Neural cell (in vitro differentiated cells): Measurements from ENCODE around the gene DPH6. TPM values are rescaled to one million over a fixed set of nuclear protein-coding genes. Genes with fewer than 3 reads are reported as not detected.

Source experiments
- H2AFZ ChIP-seq: fragments of 200-600, 300-800 bp; sonication (generic), shearing (Covaris generic); 2 replicates; pipeline ENCODE4 v1.6.0; 2014; ENCODE audit warnings: low read depth, mild to moderate bottlenecking, antibody characterized with exemption, low read length, moderate library complexity
- H3F3A ChIP-seq: fragments of 200-600 bp; shearing (Covaris generic); 2 replicates; pipeline ENCODE4 v1.6.1; 2016; ENCODE audit warnings: mild to moderate bottlenecking, moderate library complexity, mixed read lengths, antibody characterized with exemption, low read length; ENCODE audit not compliant: insufficient read depth, poor library complexity, severe bottlenecking
- H3K27ac ChIP-seq: fragments of 200-600, 300-800 bp; sonication (generic), shearing (Covaris generic); 2 replicates; pipeline ENCODE4 v1.5.1; 2014; ENCODE audit warnings: mild to moderate bottlenecking, low read length, moderate library complexity
- H3K27me3 ChIP-seq: fragments of 300-800, 200-600 bp; sonication (generic), shearing (Covaris generic); 2 replicates; pipeline ENCODE4 v1.6.0; 2014; ENCODE audit warnings: mild to moderate bottlenecking, low read depth, low read length, moderate library complexity; ENCODE audit not compliant: insufficient read depth
- H3K36me3 ChIP-seq: fragments of 300-800, 200-600 bp; sonication (generic), shearing (Covaris generic); 2 replicates; pipeline ENCODE4 v1.5.1; 2014; ENCODE audit warnings: mild to moderate bottlenecking, antibody characterized with exemption, low read length, moderate library complexity; ENCODE audit not compliant: insufficient read depth
- H3K4me2 ChIP-seq: fragments of 300-800, 200-600 bp; sonication (generic), shearing (Covaris generic); 2 replicates; pipeline ENCODE4 v1.6.0; 2014; ENCODE audit warnings: mild to moderate bottlenecking, low read length
- H3K4me3 ChIP-seq: fragments of 300-800, 200-600 bp; sonication (generic), shearing (Covaris generic); 2 replicates; pipeline ENCODE4 v1.5.1; 2014; ENCODE audit warnings: mild to moderate bottlenecking, low read length, moderate library complexity
- H3K79me2 ChIP-seq: fragments of 200-600 bp; shearing (Covaris generic); replicated peaks from 2 replicates; pipeline ENCODE4 v1.6.0; 2014; ENCODE audit warnings: mild to moderate bottlenecking, low read length, moderate library complexity; ENCODE audit not compliant: insufficient read depth
- H3K9ac ChIP-seq: fragments of 300-800, 200-600 bp; sonication (generic), shearing (Covaris generic); 2 replicates; pipeline ENCODE4 v1.6.1; 2016; ENCODE audit warnings: mild to moderate bottlenecking, low read length, mixed read lengths
- H3K9me2 ChIP-seq: fragments of 200-600 bp; shearing (Covaris generic); 2 replicates; pipeline ENCODE4 v1.6.1; 2016; ENCODE audit warnings: mild to moderate bottlenecking, low read length, mixed read lengths; ENCODE audit not compliant: insufficient read depth
- H3K9me3 ChIP-seq: fragments of 200-600, 300-800 bp; sonication (generic), shearing (Covaris generic); 2 replicates; pipeline ENCODE4 v1.6.1; 2016; ENCODE audit warnings: mild to moderate bottlenecking, mixed run types, low read length, moderate library complexity, mixed read lengths
- H4K20me1 ChIP-seq: fragments of 200-600 bp; shearing (Covaris generic); 2 replicates; pipeline ENCODE4 v1.6.1; 2016; ENCODE audit warnings: mild to moderate bottlenecking, mixed run types; ENCODE audit not compliant: insufficient read depth
- EP300 ChIP-seq: fragments of 450-650 bp; conservative IDR thresholded peaks from 2 replicates; pipeline ENCODE4 v1.6.1; 2014; ENCODE audit warnings: antibody characterized with exemption, mild to moderate bottlenecking, moderate library complexity; ENCODE audit not compliant: poor library complexity, severe bottlenecking
- EZH2 ChIP-seq: fragments of 200-600, 300-800 bp; shearing (Covaris generic), sonication (generic); IDR thresholded peaks from 2 replicates; pipeline ENCODE4 v1.6.1; 2014; ENCODE audit warnings: antibody characterized with exemption, low read length, borderline replicate concordance, mild to moderate bottlenecking; ENCODE audit not compliant: insufficient read depth, poor library complexity, severe bottlenecking
- MXI1 ChIP-seq: fragments of 450-650 bp; conservative IDR thresholded peaks from 2 replicates; pipeline ENCODE4 v1.6.1; 2014; ENCODE audit warnings: antibody characterized with exemption, mild to moderate bottlenecking; ENCODE audit not compliant: poor library complexity, severe bottlenecking
- POLR2AphosphoS5 ChIP-seq: IDR thresholded peaks from 2 replicates; pipeline ENCODE4 v1.6.1; 2012
- RAD21 ChIP-seq: fragments of 450-650 bp; conservative IDR thresholded peaks from 2 replicates; pipeline ENCODE4 v1.6.1; 2014; ENCODE audit warnings: antibody characterized with exemption, mild to moderate bottlenecking, moderate library complexity
- SMC3 ChIP-seq: fragments of 450-650 bp; conservative IDR thresholded peaks from 2 replicates; pipeline ENCODE4 v1.6.1; 2014; ENCODE audit warnings: antibody characterized with exemption, mild to moderate bottlenecking, moderate library complexity; ENCODE audit not compliant: poor library complexity
- TAF1 ChIP-seq: IDR thresholded peaks from 2 replicates; pipeline ENCODE4 v1.6.1; 2012; ENCODE audit warnings: low read depth
- polyA plus RNA-seq: library from polyadenylated mRNA; depleted of rRNA; stranded (reverse); fragments of >200 nt; gene quantifications from 2 replicates; pipeline ENCODE4 v1.2.3, GENCODE V29; 2014
- TF ChIP-seq, protein P1 (sequence below): fragments of 450-650 bp; IDR thresholded peaks from 2 replicates; pipeline ENCODE4 v1.5.1; 2014; ENCODE audit warnings: antibody characterized with exemption, mild to moderate bottlenecking, moderate library complexity; ENCODE audit not compliant: poor library complexity, severe bottlenecking
- TF ChIP-seq, protein P2 (sequence below): IDR thresholded peaks from 2 replicates; pipeline ENCODE4 v1.6.1; 2012; ENCODE audit warnings: borderline replicate concordance

Gene DPH6
- polyA plus RNA-seq, 1 donor from 2014 or later, result 6.9 TPM

DNA sequence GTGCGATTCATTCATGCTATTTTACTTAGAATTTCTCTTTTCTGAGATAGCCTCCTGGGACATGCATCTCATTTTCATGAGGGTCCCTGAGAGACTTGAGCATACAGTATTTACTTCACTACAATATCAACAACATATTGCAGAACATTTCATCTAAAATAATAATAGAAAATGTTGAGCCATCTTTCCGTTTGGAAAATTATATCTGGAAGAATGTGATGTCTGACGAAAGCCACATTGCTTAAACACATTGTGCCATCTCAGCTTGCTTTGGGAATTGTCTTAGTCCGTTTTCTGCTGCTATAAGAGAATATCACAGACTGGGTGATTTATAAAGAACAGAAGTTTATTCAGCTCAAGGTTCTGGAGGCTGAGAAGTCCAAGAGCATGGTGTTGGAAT lies 55.5 kb downstream of the DPH6 start:
- Histone ChIP-seq H3K27me3 (no peaks in the 10 kb centered on the region), H3K9me3 (no peaks in the 10 kb centered on the region), H3F3A (no peaks in the 10 kb centered on the region), H3K79me2 (no peaks in the 10 kb centered on the region), H3K36me3 (no peaks in the 10 kb centered on the region), H3K4me3 (no peak overlapping the region), H3K9ac (no peak overlapping the region), H4K20me1 (no peaks in the 10 kb centered on the region), H2AFZ (no peak overlapping the region), H3K4me2 (no peak overlapping the region), H3K9me2 (no peaks in the 10 kb centered on the region), H3K27ac (no peak overlapping the region)
- no peak for TF ChIP-seq TAF1
- TF ChIP-seq MXI1, result no peak
- no peak for TF ChIP-seq EP300

DNA sequence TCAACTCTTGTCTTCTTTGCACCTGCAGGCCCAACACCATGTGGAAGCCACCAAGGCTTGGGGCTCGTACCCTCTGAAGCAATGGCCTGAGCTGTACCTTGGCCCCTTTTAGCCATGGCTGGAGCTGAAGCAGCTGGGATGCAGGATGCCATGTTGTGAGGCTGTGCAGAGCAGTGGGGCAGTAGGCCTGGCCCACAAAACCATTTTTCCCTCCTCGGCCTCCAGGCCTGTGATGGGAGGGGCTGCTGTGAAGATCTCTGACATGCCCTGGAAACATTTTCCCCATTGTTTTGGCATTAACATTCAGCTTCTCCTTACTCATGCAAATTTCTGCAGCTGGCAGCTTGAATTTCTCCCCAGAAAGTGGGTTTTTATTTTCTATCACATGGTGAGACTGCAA lies 58.5 kb downstream of the DPH6 start:
- Histone ChIP-seq H3K79me2 (no peaks in the 10 kb centered on the region), H3K9me2 (no peaks in the 10 kb centered on the region), H3K36me3 (no peaks in the 10 kb centered on the region), H2AFZ (no peak overlapping the region), H4K20me1 (no peaks in the 10 kb centered on the region), H3F3A (no peaks in the 10 kb centered on the region), H3K9me3 (peaks cover 5% of the 10 kb centered on the region), H3K27me3 (no peaks in the 10 kb centered on the region), H3K9ac (no peak overlapping the region), H3K4me2 (no peak overlapping the region), H3K27ac (no peak overlapping the region), H3K4me3 (no peak overlapping the region)
- no peak for TF ChIP-seq RAD21
- no peak for TF ChIP-seq EZH2
- TF ChIP-seq EP300, result no peak
- TF ChIP-seq TAF1, result no peak
- TF ChIP-seq SMC3, result no peak
- no peak for TF ChIP-seq MXI1
- TF ChIP-seq, protein P1, sequence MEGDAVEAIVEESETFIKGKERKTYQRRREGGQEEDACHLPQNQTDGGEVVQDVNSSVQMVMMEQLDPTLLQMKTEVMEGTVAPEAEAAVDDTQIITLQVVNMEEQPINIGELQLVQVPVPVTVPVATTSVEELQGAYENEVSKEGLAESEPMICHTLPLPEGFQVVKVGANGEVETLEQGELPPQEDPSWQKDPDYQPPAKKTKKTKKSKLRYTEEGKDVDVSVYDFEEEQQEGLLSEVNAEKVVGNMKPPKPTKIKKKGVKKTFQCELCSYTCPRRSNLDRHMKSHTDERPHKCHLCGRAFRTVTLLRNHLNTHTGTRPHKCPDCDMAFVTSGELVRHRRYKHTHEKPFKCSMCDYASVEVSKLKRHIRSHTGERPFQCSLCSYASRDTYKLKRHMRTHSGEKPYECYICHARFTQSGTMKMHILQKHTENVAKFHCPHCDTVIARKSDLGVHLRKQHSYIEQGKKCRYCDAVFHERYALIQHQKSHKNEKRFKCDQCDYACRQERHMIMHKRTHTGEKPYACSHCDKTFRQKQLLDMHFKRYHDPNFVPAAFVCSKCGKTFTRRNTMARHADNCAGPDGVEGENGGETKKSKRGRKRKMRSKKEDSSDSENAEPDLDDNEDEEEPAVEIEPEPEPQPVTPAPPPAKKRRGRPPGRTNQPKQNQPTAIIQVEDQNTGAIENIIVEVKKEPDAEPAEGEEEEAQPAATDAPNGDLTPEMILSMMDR, result no peak
- TF ChIP-seq, protein P2, sequence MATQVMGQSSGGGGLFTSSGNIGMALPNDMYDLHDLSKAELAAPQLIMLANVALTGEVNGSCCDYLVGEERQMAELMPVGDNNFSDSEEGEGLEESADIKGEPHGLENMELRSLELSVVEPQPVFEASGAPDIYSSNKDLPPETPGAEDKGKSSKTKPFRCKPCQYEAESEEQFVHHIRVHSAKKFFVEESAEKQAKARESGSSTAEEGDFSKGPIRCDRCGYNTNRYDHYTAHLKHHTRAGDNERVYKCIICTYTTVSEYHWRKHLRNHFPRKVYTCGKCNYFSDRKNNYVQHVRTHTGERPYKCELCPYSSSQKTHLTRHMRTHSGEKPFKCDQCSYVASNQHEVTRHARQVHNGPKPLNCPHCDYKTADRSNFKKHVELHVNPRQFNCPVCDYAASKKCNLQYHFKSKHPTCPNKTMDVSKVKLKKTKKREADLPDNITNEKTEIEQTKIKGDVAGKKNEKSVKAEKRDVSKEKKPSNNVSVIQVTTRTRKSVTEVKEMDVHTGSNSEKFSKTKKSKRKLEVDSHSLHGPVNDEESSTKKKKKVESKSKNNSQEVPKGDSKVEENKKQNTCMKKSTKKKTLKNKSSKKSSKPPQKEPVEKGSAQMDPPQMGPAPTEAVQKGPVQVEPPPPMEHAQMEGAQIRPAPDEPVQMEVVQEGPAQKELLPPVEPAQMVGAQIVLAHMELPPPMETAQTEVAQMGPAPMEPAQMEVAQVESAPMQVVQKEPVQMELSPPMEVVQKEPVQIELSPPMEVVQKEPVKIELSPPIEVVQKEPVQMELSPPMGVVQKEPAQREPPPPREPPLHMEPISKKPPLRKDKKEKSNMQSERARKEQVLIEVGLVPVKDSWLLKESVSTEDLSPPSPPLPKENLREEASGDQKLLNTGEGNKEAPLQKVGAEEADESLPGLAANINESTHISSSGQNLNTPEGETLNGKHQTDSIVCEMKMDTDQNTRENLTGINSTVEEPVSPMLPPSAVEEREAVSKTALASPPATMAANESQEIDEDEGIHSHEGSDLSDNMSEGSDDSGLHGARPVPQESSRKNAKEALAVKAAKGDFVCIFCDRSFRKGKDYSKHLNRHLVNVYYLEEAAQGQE, result no peak
- no peak for TF ChIP-seq POLR2AphosphoS5

DNA sequence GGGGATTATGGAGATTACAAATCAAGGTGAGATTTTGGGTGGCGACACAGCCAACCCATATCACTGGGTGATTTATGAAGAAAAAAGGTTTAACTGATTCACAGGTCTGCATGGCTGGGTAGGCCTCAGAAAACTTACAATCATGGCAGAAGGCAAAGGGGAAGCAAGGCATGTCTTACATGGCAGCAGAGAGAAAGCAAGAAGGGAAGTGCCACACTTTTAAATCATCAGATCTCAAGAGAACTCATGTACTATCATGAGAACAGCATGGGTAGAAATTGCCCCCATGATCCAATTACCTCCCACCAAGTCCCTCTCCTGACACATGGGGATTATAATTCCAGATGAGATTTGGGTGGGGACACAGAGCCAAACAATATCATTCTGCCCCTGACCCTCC lies 59.7 kb downstream of the DPH6 start:
- H3K27me3 ChIP-seq, result no peaks in the 10 kb centered on the region
- peaks cover 5% of the 10 kb centered on the region for H3K9me3 ChIP-seq
- no peaks in the 10 kb centered on the region for H3F3A ChIP-seq
- H3K79me2 ChIP-seq, result no peaks in the 10 kb centered on the region
- TF ChIP-seq SMC3 (no peak), TAF1 (no peak), POLR2AphosphoS5 (no peak), MXI1 (no peak), EP300 (no peak)
- no peak overlapping the region for H3K9ac ChIP-seq
- no peaks in the 10 kb centered on the region for H4K20me1 ChIP-seq
- H3K9me2 ChIP-seq, result no peaks in the 10 kb centered on the region
- H2AFZ ChIP-seq, result no peak overlapping the region
- H3K27ac ChIP-seq, result no peak overlapping the region
- H3K4me2 ChIP-seq, result no peak overlapping the region
- no peaks in the 10 kb centered on the region for H3K36me3 ChIP-seq
- no peak overlapping the region for H3K4me3 ChIP-seq
